DOHH2 (cell line): Measurements from ENCODE around the gene TMEM259.

Source experiments
- EZH2phosphoT487 ChIP-seq: fragments of 200-600 bp; sonication (generic); IDR thresholded peaks from 2 replicates; pipeline ENCODE4 v1.6.1; 2017; ENCODE audit warnings: borderline replicate concordance, mild to moderate bottlenecking, antibody characterized with exemption, low read length, moderate library complexity, mixed read lengths
- TF ChIP-seq, protein P1 (sequence below): fragments of 200-600 bp; sonication (generic); IDR thresholded peaks from one replicate; pipeline ENCODE4 v1.5.1; 2014; ENCODE audit warnings: antibody characterized with exemption, mild to moderate bottlenecking, low read depth, low read length; ENCODE audit not compliant: poor library complexity, severe bottlenecking

DNA sequence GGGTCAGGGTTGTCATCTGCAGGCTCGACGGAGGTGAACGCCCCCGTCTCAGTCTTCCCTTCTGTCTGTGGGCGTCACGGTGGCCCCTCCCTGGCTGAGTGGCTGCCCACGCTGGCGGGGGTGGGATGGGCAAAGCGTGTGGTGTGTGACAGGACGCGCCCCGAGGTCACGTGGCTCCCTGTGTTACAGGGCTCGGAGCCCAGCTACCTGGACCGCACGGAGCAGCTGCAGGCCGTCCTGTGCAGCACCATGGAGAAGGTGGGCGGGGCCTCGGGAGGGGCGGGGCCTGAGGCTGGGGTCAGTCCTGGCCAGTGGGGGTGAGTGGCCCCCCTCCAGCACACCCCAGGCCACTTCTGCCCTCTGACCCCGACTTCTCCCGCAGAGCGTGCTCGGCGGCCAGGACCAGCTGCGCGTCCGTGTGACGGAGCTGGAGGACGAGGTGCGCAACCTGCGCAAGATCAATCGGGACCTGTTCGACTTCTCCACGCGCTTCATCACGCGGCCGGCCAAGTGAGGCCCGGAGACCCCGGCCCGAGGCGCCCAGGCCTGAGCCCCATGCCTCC is 27.0 kb downstream of the TMEM259 start:
- TF ChIP-seq, protein P1, sequence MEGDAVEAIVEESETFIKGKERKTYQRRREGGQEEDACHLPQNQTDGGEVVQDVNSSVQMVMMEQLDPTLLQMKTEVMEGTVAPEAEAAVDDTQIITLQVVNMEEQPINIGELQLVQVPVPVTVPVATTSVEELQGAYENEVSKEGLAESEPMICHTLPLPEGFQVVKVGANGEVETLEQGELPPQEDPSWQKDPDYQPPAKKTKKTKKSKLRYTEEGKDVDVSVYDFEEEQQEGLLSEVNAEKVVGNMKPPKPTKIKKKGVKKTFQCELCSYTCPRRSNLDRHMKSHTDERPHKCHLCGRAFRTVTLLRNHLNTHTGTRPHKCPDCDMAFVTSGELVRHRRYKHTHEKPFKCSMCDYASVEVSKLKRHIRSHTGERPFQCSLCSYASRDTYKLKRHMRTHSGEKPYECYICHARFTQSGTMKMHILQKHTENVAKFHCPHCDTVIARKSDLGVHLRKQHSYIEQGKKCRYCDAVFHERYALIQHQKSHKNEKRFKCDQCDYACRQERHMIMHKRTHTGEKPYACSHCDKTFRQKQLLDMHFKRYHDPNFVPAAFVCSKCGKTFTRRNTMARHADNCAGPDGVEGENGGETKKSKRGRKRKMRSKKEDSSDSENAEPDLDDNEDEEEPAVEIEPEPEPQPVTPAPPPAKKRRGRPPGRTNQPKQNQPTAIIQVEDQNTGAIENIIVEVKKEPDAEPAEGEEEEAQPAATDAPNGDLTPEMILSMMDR = no peak
- no peak for TF ChIP-seq EZH2phosphoT487
